GM23248 (cell line): ENCODE measurements around the gene MMP23B.
"Not testable (repeated sequence)": the region's sequence is repeated elsewhere in the genome, so short reads cannot be mapped to it uniquely, and the experiment has no call there.

Source experiments
- EZH2 ChIP-seq: fragments of 200-600 bp; sonication (generic); IDR thresholded peaks from 2 replicates; pipeline ENCODE4 v1.6.1; 2018; ENCODE audit warnings: antibody characterized with exemption, mild to moderate bottlenecking; ENCODE audit not compliant: insufficient read depth, poor library complexity, severe bottlenecking
- EZH2phosphoT487 ChIP-seq: fragments of 200-600 bp; sonication (generic); IDR thresholded peaks from 2 replicates; pipeline ENCODE4 v1.6.1; 2018; ENCODE audit warnings: antibody characterized with exemption, moderate library complexity, mild to moderate bottlenecking, low read depth; ENCODE audit not compliant: insufficient read depth

GRCh38 chr1:1637479-1637875 lies 5.5 kb downstream of the MMP23B start:
- TF ChIP-seq EZH2, EZH2phosphoT487: not testable (repeated sequence)
